Astrocyte of the cerebellum (primary cell): ENCODE data around the gene KPNA1.

ENCODE experiments used
- DNase-seq: peaks from one replicate; pipeline ENCODE4 v3.0.0-alpha.2; 2011; ENCODE audit warnings: low read depth
- H3K4me3 ChIP-seq: 2 replicates; pipeline ENCODE4 v1.5.1; 2011; ENCODE audit warnings: mild to moderate bottlenecking, low read depth, low read length, moderate library complexity
- in situ Hi-C: cut with HindIII; loops from 2 replicates; pipeline ENCODE4 v1.10.0; 2017; ENCODE audit warnings: low sequenced_read_pairs
- TF ChIP-seq, protein P1 (sequence below): IDR thresholded peaks from 2 replicates; pipeline ENCODE4 v1.5.1; 2012; ENCODE audit warnings: low read length, low read depth, moderate library complexity, mild to moderate bottlenecking; ENCODE audit errors: missing control alignments

KPNA1 gene

GRCh38 chr3:122389197-122389596, 125.5 kb downstream of the KPNA1 start:
- H3K4me3 ChIP-seq, result no peak overlapping the region
- no peak for DNase-seq
- in situ Hi-C loops, result no loop called here
- TF ChIP-seq, protein P1, sequence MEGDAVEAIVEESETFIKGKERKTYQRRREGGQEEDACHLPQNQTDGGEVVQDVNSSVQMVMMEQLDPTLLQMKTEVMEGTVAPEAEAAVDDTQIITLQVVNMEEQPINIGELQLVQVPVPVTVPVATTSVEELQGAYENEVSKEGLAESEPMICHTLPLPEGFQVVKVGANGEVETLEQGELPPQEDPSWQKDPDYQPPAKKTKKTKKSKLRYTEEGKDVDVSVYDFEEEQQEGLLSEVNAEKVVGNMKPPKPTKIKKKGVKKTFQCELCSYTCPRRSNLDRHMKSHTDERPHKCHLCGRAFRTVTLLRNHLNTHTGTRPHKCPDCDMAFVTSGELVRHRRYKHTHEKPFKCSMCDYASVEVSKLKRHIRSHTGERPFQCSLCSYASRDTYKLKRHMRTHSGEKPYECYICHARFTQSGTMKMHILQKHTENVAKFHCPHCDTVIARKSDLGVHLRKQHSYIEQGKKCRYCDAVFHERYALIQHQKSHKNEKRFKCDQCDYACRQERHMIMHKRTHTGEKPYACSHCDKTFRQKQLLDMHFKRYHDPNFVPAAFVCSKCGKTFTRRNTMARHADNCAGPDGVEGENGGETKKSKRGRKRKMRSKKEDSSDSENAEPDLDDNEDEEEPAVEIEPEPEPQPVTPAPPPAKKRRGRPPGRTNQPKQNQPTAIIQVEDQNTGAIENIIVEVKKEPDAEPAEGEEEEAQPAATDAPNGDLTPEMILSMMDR, result no peak

DNA sequence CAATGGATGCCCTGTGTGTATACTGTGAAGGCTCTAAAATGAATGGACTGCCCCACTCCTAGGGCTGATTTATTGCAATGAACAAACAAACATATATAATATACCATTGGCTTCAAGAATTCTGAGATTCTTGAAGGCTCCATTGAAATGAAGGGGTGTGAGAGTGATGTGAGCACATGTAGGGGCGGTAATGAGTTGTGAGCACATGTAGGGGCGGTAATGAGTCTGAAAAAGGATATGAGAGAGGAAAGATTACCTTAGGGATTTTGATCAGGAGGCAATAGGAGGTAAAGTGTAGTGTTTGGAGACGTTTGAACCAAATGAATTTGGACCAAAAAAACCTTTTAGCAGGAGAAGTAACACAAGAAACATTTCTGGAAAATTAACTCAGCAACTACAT, 127.0 kb downstream of the KPNA1 start:
- DNase-seq, result no peak
- TF ChIP-seq, protein P1, result no peak
- H3K4me3 ChIP-seq, result no peak overlapping the region
- in situ Hi-C loops, result no loop called here

DNA sequence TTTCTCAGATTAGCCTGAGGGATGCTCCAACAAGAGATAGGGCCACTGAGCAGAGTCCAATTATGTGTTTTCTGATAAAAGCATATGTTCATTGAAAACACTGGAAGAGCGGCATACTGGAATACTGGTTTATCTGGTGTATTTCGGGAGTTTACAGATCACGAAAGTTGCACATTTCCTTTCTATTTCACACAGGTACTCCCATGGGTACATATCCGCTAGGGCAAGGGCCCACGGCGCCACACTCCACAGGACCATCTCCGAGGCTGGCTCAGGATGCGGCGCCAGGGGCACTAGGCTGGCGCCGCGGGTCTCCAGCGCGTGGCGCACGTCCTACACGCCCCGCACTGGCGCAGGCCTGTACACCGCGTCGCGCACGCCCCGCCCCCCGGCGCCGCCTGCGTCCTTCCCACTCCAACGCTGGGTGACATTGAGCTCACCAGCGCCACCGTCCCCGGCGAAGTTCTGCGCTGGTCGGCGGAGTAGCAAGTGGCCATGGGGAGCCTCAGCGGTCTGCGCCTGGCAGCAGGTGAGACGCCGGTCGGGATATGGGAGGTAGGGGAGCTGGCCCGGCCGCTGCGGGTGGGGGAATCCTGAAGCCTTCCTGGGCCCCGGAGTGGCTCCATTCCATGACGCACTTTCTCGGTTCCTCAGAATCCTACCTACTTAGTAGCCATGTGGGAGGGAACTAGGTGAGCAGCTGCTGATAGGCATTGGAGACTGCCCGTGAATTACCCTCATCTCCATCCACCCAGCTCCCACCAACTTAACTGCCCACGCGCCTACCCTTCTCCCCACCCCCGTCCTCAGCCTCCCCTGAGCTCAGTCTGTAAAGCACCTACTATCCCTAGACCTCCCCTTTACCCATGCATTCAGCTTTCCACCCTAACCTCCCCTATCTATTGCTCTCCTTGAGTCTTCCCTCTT, 130.7 kb downstream of the KPNA1 start, which contains the start of gene FAM162A:
Gene FAM162A, plus strand, starts transcription at position 412 of the 927 bp plus-strand sequence. Its CDS starts 84 bp downstream, at position 496.
- DNase-seq, result peak; percentile 36
- in situ Hi-C loops, result no loop called here
- TF ChIP-seq, protein P1, result peak; percentile 49
- peak within 1 kb of the TSS; percentile 96 for H3K4me3 ChIP-seq

DNA sequence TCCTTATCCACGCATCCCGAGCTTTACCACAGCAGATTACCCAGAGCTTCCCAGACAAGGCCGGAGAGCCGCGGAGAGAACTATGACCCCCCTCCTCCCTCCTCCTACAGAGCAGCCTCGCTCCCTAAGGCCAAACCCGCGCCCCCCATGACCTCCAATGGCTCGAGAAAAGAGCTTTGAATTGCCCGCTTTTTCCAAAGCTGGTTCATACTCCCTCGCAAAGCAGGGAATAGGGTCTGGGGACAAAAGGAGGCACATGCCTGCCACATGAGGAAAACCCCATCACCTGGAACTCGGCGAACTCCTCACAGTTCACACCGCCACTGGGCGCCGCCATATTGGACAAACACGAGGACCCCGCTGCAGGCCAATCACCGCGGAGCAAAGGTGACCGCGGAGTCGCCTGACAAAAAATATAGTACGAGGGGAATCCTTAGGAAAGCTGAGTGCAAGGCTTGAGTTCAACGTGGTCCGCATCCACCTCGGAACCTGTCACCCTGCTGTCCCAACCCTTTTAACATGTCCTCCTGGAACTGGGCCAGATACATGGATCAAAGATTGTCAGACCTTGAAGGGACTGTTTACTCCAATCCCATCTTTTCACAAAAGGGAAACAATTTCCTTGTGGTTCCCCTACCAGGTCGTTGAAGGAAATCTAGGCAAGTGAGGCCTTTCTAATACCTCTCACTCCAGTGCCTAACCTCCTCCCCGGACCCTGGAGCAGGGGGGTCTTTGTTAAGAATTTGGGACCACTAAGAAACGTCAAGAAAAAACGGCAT, 131.7 kb downstream of the KPNA1 start, which contains the start of gene MIX23:
Gene MIX23, minus strand, starts transcription at position 344 of the 779 bp plus-strand sequence. Its CDS starts 7 bp downstream, at position 337.
- peak within 1 kb of the TSS; percentile 96 for H3K4me3 ChIP-seq
- peak; percentile 34 for DNase-seq
- TF ChIP-seq, protein P1, result no peak
- in situ Hi-C loops, result no loop called here

GRCh38 chr3:122377975-122378374, 136.8 kb downstream of the KPNA1 start:
- DNase-seq, result no peak
- in situ Hi-C loops, result no loop called here
- TF ChIP-seq, protein P1, result no peak
- no peak overlapping the region for H3K4me3 ChIP-seq

- DNase-seq, result no peak
- in situ Hi-C loops, result no loop called here
- no peak overlapping the region for H3K4me3 ChIP-seq
- TF ChIP-seq, protein P1, result no peak
Measured at GRCh38 chr3:122374034-122374433, 140.7 kb downstream of the KPNA1 start.
